H1 (cell line): ENCODE results near the gene ST7L. TPM values are rescaled to one million over a fixed set of nuclear protein-coding genes. Genes with fewer than 3 reads are reported as not detected.

Experiments used
- CTCF ChIA-PET: fragments of 300-600 bp; sonication (Branson Sonifier 250); formaldehyde crosslinking; loops from one replicate; lab custom pipeline; 2021; ENCODE audit not compliant: partially characterized antibody; lab: Charles Lee
- POLR2A ChIA-PET: fragments of 300-600 bp; sonication (Branson Sonifier 250); formaldehyde crosslinking; loops from one replicate; lab custom pipeline; 2021; ENCODE audit warnings: inconsistent platforms; ENCODE audit not compliant: partially characterized antibody; lab: Charles Lee
- DNase-seq, 2 experiments: peaks; one replicate each; pipeline versions ENCODE4 v3.0.0 to v3.0.0-alpha.2; 2010 to 2022; ENCODE audit warnings: low spot score in 2 of 2, low read depth in 1 of 2, mixed read lengths in 1 of 2
- FAIRE-seq: peaks from 2 replicates; lab custom pipeline; 2011; peaks lifted over from hg19 to GRCh38; lab: Jason Lieb, UNC
- H2AFZ ChIP-seq: 2 replicates; pipeline ENCODE4 v1.8.1; 2012; ENCODE audit warnings: low read length, inconsistent platforms
- H2AK5ac ChIP-seq: 2 replicates; pipeline ENCODE4 v1.6.1; 2013; ENCODE audit warnings: low read depth, low read length
- H2BK120ac ChIP-seq: replicated peaks from 2 replicates; pipeline ENCODE3; 2013; ENCODE audit warnings: low read depth, low read length, inconsistent platforms
- H2BK12ac ChIP-seq: 2 replicates; pipeline ENCODE4 v1.6.1; 2013; ENCODE audit warnings: low read depth, low read length
- H2BK15ac ChIP-seq: 2 replicates; pipeline ENCODE4 v1.6.1; 2013; ENCODE audit warnings: low read length
- H2BK20ac ChIP-seq: 2 replicates; pipeline ENCODE4 v1.6.1; 2013; ENCODE audit warnings: low read length
- H2BK5ac ChIP-seq: 2 replicates; pipeline ENCODE4 v1.6.1; 2013; ENCODE audit warnings: low read depth, low read length
- H3K14ac ChIP-seq: 2 replicates; pipeline ENCODE4 v1.6.1; 2013; ENCODE audit warnings: inconsistent platforms; ENCODE audit not compliant: insufficient read length
- H3K18ac ChIP-seq: 2 replicates; pipeline ENCODE4 v1.6.1; 2013; ENCODE audit warnings: low read length; ENCODE audit errors: extremely low read depth
- H3K23ac ChIP-seq: 2 replicates; pipeline ENCODE4 v1.6.1; 2013; ENCODE audit warnings: inconsistent platforms; ENCODE audit not compliant: insufficient read length
- H3K23me2 ChIP-seq: 2 replicates; pipeline ENCODE4 v1.6.1; 2013; ENCODE audit warnings: low read depth, low read length
- H3K27ac ChIP-seq: 2 replicates; pipeline ENCODE4 v1.6.1; 2011; ENCODE audit warnings: low read depth, low read length, inconsistent platforms
- H3K27me3 ChIP-seq, 4 experiments: replicated peaks in 1 of 4; 1 replicate in 1 of 4; 2 replicates in 3 of 4; pipeline versions ENCODE4 v1.6.1 to v1.8.1; 2011 to 2013; ENCODE audit warnings: low read length in 3 of 4, mild to moderate bottlenecking in 3 of 4, inconsistent platforms in 2 of 4, mixed read lengths in 2 of 4, moderate library complexity in 1 of 4; ENCODE audit not compliant: control insufficient read depth in 3 of 4, insufficient read depth in 3 of 4; ENCODE audit errors: extremely low read depth in 1 of 4
- H3K36me3 ChIP-seq, 4 experiments: 2 replicates each; pipeline versions ENCODE4 v1.6.1 to v1.8.1; 2011 to 2013; ENCODE audit warnings: mild to moderate bottlenecking in 4 of 4, low read length in 3 of 4, moderate library complexity in 2 of 4, control low read depth in 1 of 4, inconsistent platforms in 1 of 4; ENCODE audit not compliant: insufficient read depth in 4 of 4, control insufficient read depth in 2 of 4
- H3K4ac ChIP-seq: replicated peaks from 2 replicates; pipeline ENCODE3; 2013; ENCODE audit warnings: low read length, low read depth, mixed read lengths, inconsistent platforms; ENCODE audit not compliant: insufficient read length
- H3K4me1 ChIP-seq, 4 experiments: replicated peaks in 1 of 4; 1 replicate in 1 of 4; 2 replicates in 3 of 4; pipeline versions ENCODE4 v1.6.1 to v1.8.1; 2011 to 2013; ENCODE audit warnings: low read length in 3 of 4, inconsistent platforms in 2 of 4, mixed read lengths in 1 of 4; ENCODE audit not compliant: insufficient read depth in 4 of 4, control insufficient read depth in 3 of 4
- H3K4me2 ChIP-seq, 2 experiments: 2 replicates each; pipeline versions ENCODE4 v1.6.1 to v1.8.1; 2011 to 2013; ENCODE audit warnings: low read depth in 2 of 2, low read length in 2 of 2, control low read depth in 1 of 2, inconsistent platforms in 1 of 2, mild to moderate bottlenecking in 1 of 2; ENCODE audit not compliant: insufficient read depth in 1 of 2
- H3K4me3 ChIP-seq, 4 experiments: fragments of 200-600, 300-600 bp in 1 of 4; sonication (generic), shearing (Covaris generic), sonication (Bioruptor Twin) in 1 of 4; 2 replicates each; pipeline versions ENCODE4 v1.5.1 to v1.8.1; 2011 to 2016; ENCODE audit warnings: low read length in 4 of 4, low read depth in 3 of 4, control low read depth in 2 of 4, inconsistent platforms in 2 of 4, mild to moderate bottlenecking in 2 of 4, mixed read lengths in 1 of 4, moderate library complexity in 1 of 4; ENCODE audit not compliant: insufficient read depth in 2 of 4; ENCODE audit errors: extremely low read depth in 1 of 4
- H3K56ac ChIP-seq: replicated peaks from 2 replicates; pipeline ENCODE3; 2013; ENCODE audit warnings: low read depth, mild to moderate bottlenecking, mixed read lengths, low read length, inconsistent platforms; ENCODE audit not compliant: insufficient read length
- H3K79me1 ChIP-seq: 2 replicates; pipeline ENCODE4 v1.6.1; 2013; ENCODE audit warnings: low read depth, low read length, control low read depth
- H3K79me2 ChIP-seq, 2 experiments: 2 replicates each; pipeline versions ENCODE4 v1.6.1 to v1.8.1; 2012 to 2013; ENCODE audit warnings: low read length in 2 of 2, mild to moderate bottlenecking in 2 of 2, inconsistent platforms in 1 of 2; ENCODE audit not compliant: insufficient read depth in 2 of 2, control insufficient read depth in 1 of 2
- H3K9ac ChIP-seq, 4 experiments: replicated peaks in 1 of 4; 1 replicate in 1 of 4; 2 replicates in 3 of 4; pipeline versions ENCODE4 v1.6.1 to v1.8.1; 2011 to 2013; ENCODE audit warnings: low read depth in 3 of 4, low read length in 3 of 4, control low read depth in 2 of 4, mild to moderate bottlenecking in 2 of 4, moderate library complexity in 2 of 4, inconsistent platforms in 1 of 4; ENCODE audit errors: extremely low read depth in 1 of 4
- H3K9me3 ChIP-seq, 2 experiments: 2 replicates each; pipeline versions ENCODE4 v1.6.1 to v1.8.1; 2012 to 2013; ENCODE audit warnings: mild to moderate bottlenecking in 2 of 2, moderate library complexity in 2 of 2, control low read depth in 1 of 2, inconsistent platforms in 1 of 2, low read depth in 1 of 2, low read length in 1 of 2, mixed read lengths in 1 of 2; ENCODE audit not compliant: insufficient read depth in 2 of 2
- H4K20me1 ChIP-seq, 2 experiments: replicated peaks in 1 of 2; 2 replicates each; pipeline versions ENCODE3 to v1.8.1; 2011 to 2013; ENCODE audit warnings: inconsistent platforms in 2 of 2, low read length in 2 of 2, mild to moderate bottlenecking in 1 of 2; ENCODE audit not compliant: insufficient read depth in 2 of 2, control insufficient read depth in 1 of 2
- H4K5ac ChIP-seq: 2 replicates; pipeline ENCODE4 v1.6.1; 2013; ENCODE audit warnings: low read length, low read depth, mixed read lengths, inconsistent platforms; ENCODE audit not compliant: insufficient read length
- H4K8ac ChIP-seq: 2 replicates; pipeline ENCODE4 v1.8.0; 2013; ENCODE audit warnings: mild to moderate bottlenecking, moderate library complexity, low read length, inconsistent platforms; ENCODE audit not compliant: insufficient read depth; ENCODE audit errors: extremely low read depth
- H4K91ac ChIP-seq: replicated peaks from 2 replicates; pipeline ENCODE3; 2013; ENCODE audit warnings: low read length, mixed read lengths, inconsistent platforms; ENCODE audit not compliant: insufficient read length
- ASH2L ChIP-seq: fragments of 200-600, 300-600 bp; sonication (generic); IDR thresholded peaks from one replicate; pipeline ENCODE4 v1.7.1; 2017; ENCODE audit warnings: low read length
- POU5F1 ChIP-seq: IDR thresholded peaks from 2 replicates; pipeline ENCODE4 v1.6.1; 2011; ENCODE audit warnings: low read depth, mild to moderate bottlenecking, low read length, moderate library complexity
- TCF12 ChIP-seq: IDR thresholded peaks from 2 replicates; pipeline ENCODE4 v1.6.1; 2011; ENCODE audit warnings: low read depth, mild to moderate bottlenecking, low read length
- TEAD4 ChIP-seq: IDR thresholded peaks from 2 replicates; pipeline ENCODE4 v1.6.1; 2012; ENCODE audit warnings: low read depth, low read length, inconsistent platforms, mixed read lengths
- WGBS, 2 experiments: shearing (Covaris generic) in 1 of 2; methylation state at CpG; one replicate each; pipeline versions ENCODE4 v1.1.6 to v1.1.7; 2013 to 2015; ENCODE audit warnings: low lambda C conversion rate in 2 of 2, mixed read lengths in 2 of 2, inconsistent platforms in 1 of 2, low coverage in 1 of 2, missing lambda C conversion rate in 1 of 2; ENCODE audit not compliant: insufficient replicate concordance in 2 of 2, insufficient coverage in 1 of 2, insufficient read length in 1 of 2; ENCODE audit errors: extremely low coverage in 1 of 2, missing lambda C conversion rate in 1 of 2; 5-methylcytosine and 5-hydroxymethylcytosine counted together
- polyA plus RNA-seq, 7 experiments: library from polyadenylated mRNA; depleted of rRNA in 3 of 7; stranded (reverse) in 5 of 7; unstranded in 2 of 7; fragments of >200 nt in 5 of 7; fragments of 200-250 nt in 2 of 7; gene quantifications; 1 replicate in 5 of 7; 2 replicates in 1 of 7; 4 replicates in 1 of 7; pipeline versions ENCODE4 v1.2.1 to v1.2.3, GENCODE V29; 2011 to 2013; ENCODE audit warnings: missing spikeins in 2 of 7, mixed read lengths in 2 of 7
- total RNA-seq: library from RNA; stranded (reverse); fragmentation: NEBNext Ultra II Directional; extraction: Animal tissue kit (Norgen Biotek cat#: 25700); gene quantifications from 2 replicates; pipeline ENCODE4 v1.2.1, GENCODE V29; 2021
- TF ChIP-seq, protein P1 (sequence below): IDR thresholded peaks from 2 replicates; pipeline ENCODE4 v1.6.1; 2012; ENCODE audit warnings: inconsistent platforms

Gene ST7L
- total and polyA plus RNA-seq, 2 of the 8 experiments (the other 6 are each of a cell fraction or from before 2014, with no cell fraction given): 9.6 to 16.2 TPM

DNA sequence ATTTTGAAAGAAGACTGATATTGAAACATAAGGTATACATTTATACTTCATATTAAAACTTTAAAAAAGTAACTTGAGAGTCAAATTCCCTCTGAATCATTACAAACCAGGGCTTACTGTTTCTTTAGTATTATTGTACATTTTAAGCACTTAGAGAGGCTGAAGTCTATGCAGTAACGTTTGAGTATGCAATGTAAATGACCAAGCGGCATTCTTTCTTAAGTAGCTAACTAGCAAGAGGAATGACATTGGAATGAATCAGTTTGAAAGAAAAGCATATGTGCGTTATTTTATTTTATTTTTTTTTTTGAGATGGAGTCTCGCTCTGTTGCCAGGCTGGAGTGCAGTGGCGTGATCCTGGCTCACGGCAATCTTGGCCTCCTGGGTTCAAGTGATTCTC is 85.9 kb downstream of the ST7L start:
- Histone ChIP-seq H3K79me1 (no peaks in the 10 kb centered on the region), H4K5ac (no peak overlapping the region), H3K14ac (no peak overlapping the region), H3K23ac (no peak overlapping the region), H2BK12ac (no peak overlapping the region), H3K27me3 (no peaks in the 10 kb centered on the region), H2AFZ (no peak overlapping the region)
- POLR2A ChIA-PET: interaction anchor here (2.5 kb wide), 1 partner anchor 11 kb away, joined by 7 read pairs; no protein-coding TSS in a partner anchor
- 87% methylated on average over 6 of the region's 6 CpGs; no CpG with 5 or more reads in 1 of the 2 experiments for WGBS, 2 experiments
- TF ChIP-seq ASH2L (no peak), TEAD4 (no peak), TCF12 (no peak), POU5F1 (no peak)
- TF ChIP-seq, protein P1, sequence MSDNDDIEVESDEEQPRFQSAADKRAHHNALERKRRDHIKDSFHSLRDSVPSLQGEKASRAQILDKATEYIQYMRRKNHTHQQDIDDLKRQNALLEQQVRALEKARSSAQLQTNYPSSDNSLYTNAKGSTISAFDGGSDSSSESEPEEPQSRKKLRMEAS: no peak
- TF ChIP-seq, all 59 proteins: peak for 0
- no peak overlapping the region for H3K4me2 ChIP-seq
- H3K9me3 ChIP-seq: no peaks in the 10 kb centered on the region
- H4K8ac ChIP-seq: no peak overlapping the region
- H2BK15ac ChIP-seq: no peak overlapping the region
- H3K23me2 ChIP-seq: no peaks in the 10 kb centered on the region
- FAIRE-seq (no peak), DNase-seq (no peak)
- H2BK5ac ChIP-seq: no peak overlapping the region
- CTCF ChIA-PET: interaction anchor here (1.6 kb wide), 1 partner anchor 9 kb away, joined by 10 read pairs; no protein-coding TSS in a partner anchor
- no peak overlapping the region for H4K91ac ChIP-seq
- H3K36me3 ChIP-seq: no peaks in the 10 kb centered on the region
- no peaks in the 10 kb centered on the region for H3K4me1 ChIP-seq
- no peak overlapping the region for H3K4me3 ChIP-seq
- H3K18ac ChIP-seq: no peak overlapping the region
- no peak overlapping the region for H3K56ac ChIP-seq
- H2BK20ac ChIP-seq: no peak overlapping the region
- no peak overlapping the region for H3K4ac ChIP-seq
- H4K20me1 ChIP-seq: no peaks in the 10 kb centered on the region
- H3K79me2 ChIP-seq: no peaks in the 10 kb centered on the region
- H2AK5ac ChIP-seq: no peak overlapping the region
- H3K9ac ChIP-seq: no peak overlapping the region
- H2BK120ac ChIP-seq: no peak overlapping the region
- no peak overlapping the region for H3K27ac ChIP-seq
